ENCODE results near the gene STARD8.
"Not testable (repeated sequence)": the region's sequence is repeated elsewhere in the genome, so short reads cannot be mapped to it uniquely, and the experiment has no call there.

Gene STARD8

GRCh38 chrX:68656473-68656872 is 9.0 kb downstream of the STARD8 start:
- DNase-seq (ENCODE audit: low read depth in 3 of 3), result not testable (repeated sequence)

GRCh38 chrX:68658530-68658929 is 11.1 kb downstream of the STARD8 start:
- DNase-seq (ENCODE audit: low read depth in 3 of 3), result no peak

- no peak for DNase-seq (ENCODE audit: low read depth in 3 of 3)
These were observed 11.9 kb downstream of the STARD8 start for GRCh38 chrX:68659385-68659784.

- no peak for DNase-seq (ENCODE audit: low read depth in 3 of 3)
These were observed 12.3 kb downstream of the STARD8 start for GRCh38 chrX:68659786-68660185.

- DNase-seq (ENCODE audit: low read depth in 3 of 3), result no peak
These were observed 13.3 kb downstream of the STARD8 start for GRCh38 chrX:68660746-68661145.

GRCh38 chrX:68665502-68665901 is 18.0 kb downstream of the STARD8 start:
- no peak for DNase-seq (ENCODE audit: low read depth in 3 of 3)

- DNase-seq (ENCODE audit: low read depth in 3 of 3), result no peak
These were observed 19.1 kb downstream of the STARD8 start for GRCh38 chrX:68666580-68666979.

- DNase-seq (ENCODE audit: low read depth in 3 of 3), result no peak
These were observed 21.8 kb downstream of the STARD8 start for GRCh38 chrX:68669094-68669860.

GRCh38 chrX:68669871-68670270 is 22.4 kb downstream of the STARD8 start:
- DNase-seq (ENCODE audit: low read depth in 3 of 3), result no peak

- no peak for DNase-seq (ENCODE audit: low read depth in 3 of 3)
These were observed 23.8 kb downstream of the STARD8 start for GRCh38 chrX:68671221-68671620.

GRCh38 chrX:68672581-68673318 is 25.3 kb downstream of the STARD8 start:
- DNase-seq (ENCODE audit: low read depth in 3 of 3), result no peak

GRCh38 chrX:68675571-68675970 is 28.1 kb downstream of the STARD8 start:
- no peak for DNase-seq (ENCODE audit: low read depth in 3 of 3)

- no peak for DNase-seq (ENCODE audit: low read depth in 3 of 3)
These were observed 28.9 kb downstream of the STARD8 start for GRCh38 chrX:68676335-68676734.

- DNase-seq (ENCODE audit: low read depth in 3 of 3), result no peak
These were observed 30.5 kb downstream of the STARD8 start for GRCh38 chrX:68677998-68678397.

GRCh38 chrX:68681443-68681941 is 34.0 kb downstream of the STARD8 start:
- no peak for DNase-seq (ENCODE audit: low read depth in 3 of 3)

- DNase-seq (ENCODE audit: low read depth in 3 of 3), result no peak
These were observed 35.3 kb downstream of the STARD8 start for GRCh38 chrX:68682790-68683189.

GRCh38 chrX:68683580-68683979 is 36.1 kb downstream of the STARD8 start:
- no peak for DNase-seq (ENCODE audit: low read depth in 3 of 3)

- DNase-seq (ENCODE audit: low read depth in 3 of 3), result no peak
These were observed 36.9 kb downstream of the STARD8 start for GRCh38 chrX:68684291-68684918.

GRCh38 chrX:68684919-68685304 is 37.4 kb downstream of the STARD8 start:
- no peak for DNase-seq (ENCODE audit: low read depth in 3 of 3)

- DNase-seq (ENCODE audit: low read depth in 3 of 3), result no peak
These were observed 38.2 kb downstream of the STARD8 start for GRCh38 chrX:68685685-68686084.

GRCh38 chrX:68686097-68686977 is 38.9 kb downstream of the STARD8 start:
- no peak for DNase-seq (ENCODE audit: low read depth in 3 of 3)

- not testable (repeated sequence) for DNase-seq (ENCODE audit: low read depth in 3 of 3)
These were observed 41.5 kb downstream of the STARD8 start for GRCh38 chrX:68688931-68689330.
